K562 (cell line): ENCODE results near the gene DENND2A. TPM values are rescaled to one million over a fixed set of nuclear protein-coding genes. Genes with fewer than 3 reads are reported as not detected.

Experiments used
- ATAC-seq: fragments of 200-7000 bp; cut with Tn5 transposase; 3 replicates; pipeline ENCODE4 v1.9.1; 2020; ENCODE audit warnings: moderate library complexity
- BruUV-seq: library from RNA; stranded (reverse); fragments of 400-500 nt; replicated peaks from 2 replicates; lab custom pipeline; 2021; lab: Mats Ljungman, UMichigan
- CTCF ChIA-PET: fragments of 300-600 bp; formaldehyde crosslinking; extraction: SDS; loops from one replicate; lab custom pipeline; 2021; ENCODE audit warnings: low intra/inter-chr PET ratio; lab: Yijun Ruan, JAX
- POLR2A ChIA-PET: fragments of 300-600, 350-650 bp; sonication (Branson Sonifier 250); formaldehyde crosslinking; extraction: SDS; loops from one replicate; lab custom pipeline; 2021; ENCODE audit warnings: antibody characterized with exemption, inconsistent platforms; lab: Yijun Ruan, JAX
- DNase-seq, 4 experiments: peaks; one replicate each; pipeline versions ENCODE4 v3.0.0 to v3.0.0-alpha.2; 2011 to 2018; ENCODE audit warnings: low spot score in 3 of 4, mixed read lengths in 3 of 4; ENCODE audit errors: extremely low read depth in 1 of 4
- FAIRE-seq: peaks from 2 replicates; lab custom pipeline; 2011; peaks lifted over from hg19 to GRCh38; lab: Jason Lieb, UNC
- H2AFZ ChIP-seq: 2 replicates; pipeline ENCODE4 v1.6.0; 2011; ENCODE audit warnings: low read depth, low read length, control low read depth, inconsistent platforms
- H3K27ac ChIP-seq: fragments of 200-600 bp; 3 replicates; pipeline ENCODE4 v1.8.0; 2011; ENCODE audit warnings: low read depth, mild to moderate bottlenecking, control low read depth, inconsistent platforms, low read length, moderate library complexity, mixed read lengths; ENCODE audit errors: extremely low read depth
- H3K27me3 ChIP-seq, 2 experiments: fragments of 300-600 bp in 1 of 2; 2 replicates in 1 of 2; 3 replicates in 1 of 2; pipeline versions ENCODE4 v1.6.0 to v1.8.0; 2011; ENCODE audit warnings: inconsistent platforms in 2 of 2, low read length in 2 of 2, mild to moderate bottlenecking in 1 of 2, mixed read lengths in 1 of 2, moderate library complexity in 1 of 2; ENCODE audit not compliant: control insufficient read depth in 2 of 2, insufficient read depth in 2 of 2
- H3K36me3 ChIP-seq: fragments of 300-600 bp; 3 replicates; pipeline ENCODE4 v1.8.0; 2011; ENCODE audit warnings: mild to moderate bottlenecking, low read length, inconsistent platforms; ENCODE audit not compliant: control insufficient read depth, insufficient read depth
- H3K4me1 ChIP-seq, 2 experiments: fragments of 200-600 bp in 1 of 2; replicated peaks in 1 of 2; 2 replicates in 1 of 2; 3 replicates in 1 of 2; pipeline versions ENCODE4 v1.5.1 to v1.8.0; 2011; ENCODE audit warnings: inconsistent platforms in 2 of 2, low read length in 2 of 2, mild to moderate bottlenecking in 1 of 2, mixed read lengths in 1 of 2, moderate library complexity in 1 of 2; ENCODE audit not compliant: control insufficient read depth in 2 of 2, insufficient read depth in 2 of 2
- H3K4me2 ChIP-seq: 2 replicates; pipeline ENCODE4 v1.6.1; 2011; ENCODE audit warnings: low read length, control low read depth, inconsistent platforms, mixed read lengths; ENCODE audit not compliant: insufficient read depth
- H3K4me3 ChIP-seq: fragments of 200-600 bp; sonication (generic), shearing (Covaris generic); 2 replicates; pipeline ENCODE4 v1.5.1; 2016; ENCODE audit warnings: control low read depth, inconsistent platforms
- H3K79me2 ChIP-seq: fragments of 200-600 bp; 3 replicates; pipeline ENCODE4 v1.8.0; 2011; ENCODE audit warnings: low read length, inconsistent platforms; ENCODE audit not compliant: control insufficient read depth, insufficient read depth
- H3K9ac ChIP-seq, 2 experiments: 2 replicates each; pipeline versions ENCODE4 v1.6.0 to v1.6.1; 2011; ENCODE audit warnings: low read depth in 2 of 2, low read length in 2 of 2, control low read depth in 1 of 2, inconsistent platforms in 1 of 2, mild to moderate bottlenecking in 1 of 2, mixed read lengths in 1 of 2; ENCODE audit not compliant: insufficient read depth in 1 of 2
- H3K9me1 ChIP-seq: one replicate; pipeline ENCODE4 v1.6.0; 2011; ENCODE audit warnings: inconsistent platforms, mild to moderate bottlenecking, low read length, moderate library complexity; ENCODE audit not compliant: control insufficient read depth, insufficient read depth
- H3K9me3 ChIP-seq: replicated peaks from 2 replicates; pipeline ENCODE4 v1.5.1; 2011; ENCODE audit warnings: low read depth, low read length, inconsistent platforms; ENCODE audit not compliant: control insufficient read depth, insufficient read depth
- H4K20me1 ChIP-seq: replicated peaks from 2 replicates; pipeline ENCODE4 v1.6.1; 2011; ENCODE audit warnings: low read length, inconsistent platforms, mixed read lengths; ENCODE audit not compliant: control insufficient read depth, insufficient read depth
- ASH1L ChIP-seq: fragments of 450-650 bp; IDR thresholded peaks from 2 replicates; pipeline ENCODE4 v1.6.1; 2018; ENCODE audit warnings: borderline replicate concordance, mild to moderate bottlenecking, low read depth; ENCODE audit not compliant: partially characterized antibody
- BRD4 ChIP-seq: fragments of 200-600 bp; sonication (generic); IDR thresholded peaks from 2 replicates; pipeline ENCODE4 v1.6.1; 2017; ENCODE audit warnings: inconsistent platforms
- DLX4 ChIP-seq: fragments of 250-450 bp; sonication (Bioruptor Pico); IDR thresholded peaks from 2 replicates; pipeline ENCODE4 v1.6.1; 2021; ENCODE audit warnings: mild to moderate bottlenecking
- DMBX1 ChIP-seq: fragments of 250-450 bp; sonication (Bioruptor Pico); IDR thresholded peaks from 2 replicates; pipeline ENCODE4 v1.8.0; 2022; ENCODE audit warnings: inconsistent platforms, mild to moderate bottlenecking, moderate library complexity, borderline replicate concordance
- HIVEP1 ChIP-seq: fragments of 250-450 bp; sonication (Bioruptor Pico); IDR thresholded peaks from 2 replicates; pipeline ENCODE4 v1.4.0; 2020; ENCODE audit warnings: mild to moderate bottlenecking
- HNRNPL ChIP-seq: fragments of 200-400 bp; formaldehyde crosslinking; IDR thresholded peaks from 2 replicates; pipeline ENCODE4 v1.6.1; 2017; ENCODE audit warnings: low read depth, mild to moderate bottlenecking, low read length
- IRF2 ChIP-seq: sonication (generic); formaldehyde crosslinking; IDR thresholded peaks from 2 replicates; pipeline ENCODE4 v1.8.1; 2022; ENCODE audit warnings: mild to moderate bottlenecking, missing genetic modification reagents
- RHOXF2B ChIP-seq: fragments of 250-450 bp; sonication (Bioruptor Pico); conservative IDR thresholded peaks from 2 replicates; pipeline ENCODE4 v1.5.1; 2021
- TFAP4 ChIP-seq: sonication (generic); formaldehyde crosslinking; IDR thresholded peaks from 2 replicates; pipeline ENCODE4 v1.8.0; 2022; ENCODE audit warnings: missing genetic modification reagents, mild to moderate bottlenecking, moderate library complexity, borderline replicate concordance
- ZNF398 ChIP-seq: fragments of 250-450 bp; sonication (Bioruptor Pico); IDR thresholded peaks from 2 replicates; pipeline ENCODE4 v1.8.0; 2021; ENCODE audit warnings: moderate library complexity, mild to moderate bottlenecking, inconsistent platforms
- ZNF655 ChIP-seq: fragments of 250-450 bp; sonication (Bioruptor Pico); IDR thresholded peaks from 2 replicates; pipeline ENCODE4 v1.5.0; 2021
- WGBS: fragments of 100-300 bp; shearing (Covaris generic); methylation state at CpG from one replicate; pipeline ENCODE4 v1.1.6; 2016; ENCODE audit warnings: low coverage, mixed read lengths; ENCODE audit not compliant: insufficient coverage; ENCODE audit errors: missing lambda C conversion rate; 5-methylcytosine and 5-hydroxymethylcytosine counted together
- in situ Hi-C: fragments of 300-500 bp; cut with MboI; formaldehyde crosslinking; loops from 4 replicates; pipeline ENCODE4 v1.15.0; 2018; ENCODE audit warnings: inconsistent platforms, mixed read lengths
- intact Hi-C: fragments of 100-400 bp; cut with micrococcal nuclease; formaldehyde crosslinking; loops from 2 replicates; pipeline ENCODE4 v1.14.2; 2022
- polyA plus RNA-seq, 8 experiments: library from polyadenylated mRNA; depleted of rRNA in 4 of 8; stranded (reverse) in 5 of 8; unstranded in 3 of 8; fragments of >200 nt; fragmentation: Nextera tagmentation in 2 of 8; fragmentation: Illumina TruSeq in 1 of 8; extraction: Ambion mirVana in 2 of 8; extraction: Trizol in 1 of 8; gene quantifications; 2 replicates each; pipeline versions ENCODE4 v1.2.1 to v1.2.3, GENCODE V29; 2011 to 2014; ENCODE audit warnings: inconsistent platforms in 1 of 8, missing spikeins in 1 of 8
- total RNA-seq, 7 experiments: library from RNA; depleted of rRNA in 6 of 7; stranded (reverse); fragments of >200 nt in 6 of 7; fragmentation: Illumina TruSeq in 2 of 7; extraction: Trizol in 2 of 7; gene quantifications; 2 replicates each; pipeline versions ENCODE4 v1.2.1 to v1.2.3, GENCODE V29; 2011 to 2021; ENCODE audit warnings: low replicate concordance in 1 of 7

DENND2A gene
- total and polyA plus RNA-seq, 9 of the 15 experiments (the other 6 are each of a cell fraction or from before 2014, with no cell fraction given), result not detected

GRCh38 chr7:140617081-140617480 is 23.5 kb downstream of the DENND2A start:
- POLR2A ChIA-PET, result interaction anchor here (0.7 to 1.0 kb wide), 4 partner anchors 10 to 14 kb away, joined by 3 to 4 read pairs (median 4); no protein-coding TSS in a partner anchor
- FAIRE-seq (no peak), ATAC-seq (no peak)
- Histone ChIP-seq H3K9me3 (no peaks in the 10 kb centered on the region), H3K27me3 (peaks cover 38 to 58% of the 10 kb centered on the region in 2 experiments), H3K4me1 (no peaks in the 10 kb centered on the region; a peak in 2 of 5 replicates), H3K9ac (no peak overlapping the region), H2AFZ (no peak overlapping the region), H4K20me1 (no peaks in the 10 kb centered on the region)
- WGBS, result 7% methylated on average over 7 of the region's 7 CpGs
- intact Hi-C loops, result no loop called here
- no peak for TF ChIP-seq HIVEP1 (CRISPR knock-in tag)
- TF ChIP-seq, all 486 proteins: peak for 0
- Histone ChIP-seq H3K27ac (no peak overlapping the region), H3K9me1 (no peaks in the 10 kb centered on the region), H3K79me2 (no peaks in the 10 kb centered on the region), H3K4me3 (no peak overlapping the region), H3K36me3 (no peaks in the 10 kb centered on the region), H3K4me2 (no peak overlapping the region)
- in situ Hi-C loops, result no loop called here
- BruUV-seq, result no TSS peak
- CTCF ChIA-PET, result no interaction called here
- no peak for DNase-seq

GRCh38 chr7:140616328-140616727 is 24.3 kb downstream of the DENND2A start:
- no peak overlapping the region for H2AFZ ChIP-seq
- ChIA-PET CTCF (no interaction called here), POLR2A (interaction anchor here (0.6 to 0.9 kb wide), 2 partner anchors 9 to 1955 kb away, joined by 3 read pairs; no protein-coding TSS in a partner anchor)
- H3K36me3 ChIP-seq, result no peaks in the 10 kb centered on the region
- H3K79me2 ChIP-seq, result no peaks in the 10 kb centered on the region
- BruUV-seq, result no TSS peak
- in situ Hi-C loops (no loop called here), intact Hi-C loops (no loop called here)
- no peak overlapping the region for H3K9ac ChIP-seq
- H3K27me3 ChIP-seq, result peaks cover 38 to 62% of the 10 kb centered on the region in 2 experiments
- H3K9me1 ChIP-seq, result no peaks in the 10 kb centered on the region
- H3K9me3 ChIP-seq, result no peaks in the 10 kb centered on the region
- ATAC-seq (no peak), FAIRE-seq (no peak), DNase-seq (no peak)
- no peak overlapping the region for H3K27ac ChIP-seq
- H3K4me1 ChIP-seq, result no peaks in the 10 kb centered on the region; a peak in 2 of 5 replicates
- no peak overlapping the region for H3K4me2 ChIP-seq
- 9% methylated on average over 4 of the region's 4 CpGs for WGBS
- H4K20me1 ChIP-seq, result no peaks in the 10 kb centered on the region
- H3K4me3 ChIP-seq, result no peak overlapping the region
- no peak for TF ChIP-seq TFAP4
- TF ChIP-seq ZNF398 (CRISPR knock-in tag), result no peak
- no peak for TF ChIP-seq ASH1L
- no peak for TF ChIP-seq IRF2
- no peak for TF ChIP-seq BRD4
- TF ChIP-seq DLX4 (CRISPR knock-in tag), result no peak
- no peak for TF ChIP-seq RHOXF2B
- TF ChIP-seq DMBX1 (CRISPR knock-in tag), result no peak
- no peak for TF ChIP-seq HNRNPL
- no peak for TF ChIP-seq ZNF655 (CRISPR knock-in tag)
